ENCODE data around the gene LRRC74B.
"Not testable (repeated sequence)": the region's sequence is repeated elsewhere in the genome, so short reads cannot be mapped to it uniquely, and the experiment has no call there.

The LRRC74B gene

GRCh38 chr22:21044931-21045584, 688 bp upstream of the LRRC74B start:
- no peak overlapping the region for H3K27ac ChIP-seq
- TF ChIP-seq CTCF (conservative IDR thresholded peaks at IDR 0.05) (no peak), ZFX (IDR thresholded peaks at IDR 0.05) (no peak)

- no peak for TF ChIP-seq CTCF (conservative IDR thresholded peaks at IDR 0.05)
- no peak for TF ChIP-seq ZFX (IDR thresholded peaks at IDR 0.05)
- no peak overlapping the region for H3K27ac ChIP-seq
Measured at GRCh38 chr22:21047035-21047661, 1.4 kb downstream of the LRRC74B start.

GRCh38 chr22:21047730-21048129, 2.0 kb downstream of the LRRC74B start:
- H3K27ac ChIP-seq, result no peak overlapping the region
- TF ChIP-seq CTCF (conservative IDR thresholded peaks at IDR 0.05) (no peak), ZFX (IDR thresholded peaks at IDR 0.05) (no peak)

- H3K27ac ChIP-seq, result not testable (repeated sequence)
Measured at GRCh38 chr22:21048448-21048847, 2.7 kb downstream of the LRRC74B start.

GRCh38 chr22:21048965-21049364, 3.2 kb downstream of the LRRC74B start:
- H3K27ac ChIP-seq, result not testable (repeated sequence)

- TF ChIP-seq ZFX (IDR thresholded peaks at IDR 0.05) (no peak), CTCF (conservative IDR thresholded peaks at IDR 0.05) (no peak)
- H3K27ac ChIP-seq, result no peak overlapping the region
Measured at GRCh38 chr22:21051145-21051830, 5.5 kb downstream of the LRRC74B start.

- TF ChIP-seq ZFX (IDR thresholded peaks at IDR 0.05) (no peak), CTCF (conservative IDR thresholded peaks at IDR 0.05) (no peak)
- H3K27ac ChIP-seq, result no peak overlapping the region
Measured at GRCh38 chr22:21051831-21052400, 6.2 kb downstream of the LRRC74B start.

- TF ChIP-seq ZFX (IDR thresholded peaks at IDR 0.05), result no peak
- no peak for TF ChIP-seq CTCF (conservative IDR thresholded peaks at IDR 0.05)
- no peak overlapping the region for H3K27ac ChIP-seq
Measured at GRCh38 chr22:21052715-21053459, 7.1 kb downstream of the LRRC74B start.
